ENCODE results near the gene SMARCD3. TPM values are rescaled to one million over a fixed set of nuclear protein-coding genes. Genes with fewer than 3 reads are reported as not detected.

The SMARCD3 gene
- total and polyA plus RNA-seq, 9 of the 15 experiments (the other 6 are each of a cell fraction or from before 2014, with no cell fraction given): 0.43 to 3.6 (median 2.6) TPM

- peak; percentile 25 for TF ChIP-seq ZFX (CRISPR knock-in tag; IDR thresholded peaks at IDR 0.05)
- TF ChIP-seq CHD7 (IDR thresholded peaks at IDR 0.05; ENCODE audit: low read depth, low read length): no peak
- TF ChIP-seq ZNF511 (CRISPR knock-in tag; IDR thresholded peaks at IDR 0.05): peak; percentile 21; the same call in 1 of the 2 replicates
- 0 out of 2 replicates have a peak, but pooled peaks have one; percentile 11 for TF ChIP-seq CEBPG (CRISPR knock-in tag; IDR thresholded peaks at IDR 0.05)
- no peak for TF ChIP-seq CEBPG (tag; conservative IDR thresholded peaks at IDR 0.05 in 1 of 2, IDR thresholded peaks at IDR 0.05 in 1 of 2)
- peak; percentile 20; the same call in 1 of the 2 replicates for TF ChIP-seq ZBED1 (IDR thresholded peaks at IDR 0.05)
- no peak for TF ChIP-seq HDAC8 (tag; IDR thresholded peaks at IDR 0.05)
- TF ChIP-seq RCOR1 (IDR thresholded peaks at IDR 0.05; ENCODE audit: borderline replicate concordance in 1 of 2, low read depth in 2 of 2, low read length in 2 of 2): peak in 1 of 2 experiments; percentile 57; a peak in 2 of 4 replicates
- TF ChIP-seq ZNF695 (CRISPR knock-in tag; IDR thresholded peaks at IDR 0.05): no peak
- peak; percentile 12 for TF ChIP-seq MYC (IDR thresholded peaks at IDR 0.05; ENCODE audit: low read depth, low read length)
- no peak for TF ChIP-seq MYC (CRISPR knock-in tag; IDR thresholded peaks at IDR 0.05; ENCODE audit: borderline replicate concordance, low read depth)
- peak in 1 of 2 experiments; percentile 74; a peak in 2 of 4 replicates for TF ChIP-seq HDAC1 (IDR thresholded peaks at IDR 0.05)
These were observed 15.4 kb downstream of the SMARCD3 start (continued) for GRCh38 chr7:151232917-151233701.

Measured in K562 (cell line).